Adipose tissue (tissue), 3 donors: ENCODE measurements around the gene FGF1. TPM values are rescaled to one million over a fixed set of nuclear protein-coding genes. Genes with fewer than 3 reads are reported as not detected.

Experiments used
- H3K27ac ChIP-seq: one replicate; pipeline ENCODE4 v1.5.1; 2013; ENCODE audit warnings: low read depth, low read length
- WGBS, 3 donors: extraction: QIAGEN DNeasy Blood & Tissue Kit; methylation state at CpG; one replicate each; pipeline ENCODE4 v1.1.7; 2013; 5-methylcytosine and 5-hydroxymethylcytosine counted together
- polyA plus RNA-seq, 3 donors: library from polyadenylated mRNA; stranded (reverse); fragments of 200-250 nt; gene quantifications; one replicate each; pipeline ENCODE4 v1.2.3, GENCODE V29; 2013
- donor health status: healthy with polysubstance abuse.
- donor health status: Bipolar disorder and iron deficiency.
- donor health status: healthy.

Gene FGF1
- polyA plus RNA-seq, 3 donors = 0.75 to 2.5 (median 2.4) TPM

GRCh38 chr5:142630927-142631539 is 54.9 kb downstream of the FGF1 start:
- no peak overlapping the region for H3K27ac ChIP-seq
- WGBS, 3 donors = 76 to 80% (median 80%) methylated on average over 7 of the region's 7 CpGs

GRCh38 chr5:142627383-142628217 is 58.3 kb downstream of the FGF1 start:
- no peak overlapping the region for H3K27ac ChIP-seq
- WGBS, 3 donors = 82 to 90% (median 87%) methylated on average over 5 of the region's 5 CpGs

GRCh38 chr5:142626786-142627185 is 59.1 kb downstream of the FGF1 start:
- WGBS, 3 donors = 77 to 84% (median 81%) methylated on average over 2 of the region's 2 CpGs
- H3K27ac ChIP-seq = no peak overlapping the region

DNA sequence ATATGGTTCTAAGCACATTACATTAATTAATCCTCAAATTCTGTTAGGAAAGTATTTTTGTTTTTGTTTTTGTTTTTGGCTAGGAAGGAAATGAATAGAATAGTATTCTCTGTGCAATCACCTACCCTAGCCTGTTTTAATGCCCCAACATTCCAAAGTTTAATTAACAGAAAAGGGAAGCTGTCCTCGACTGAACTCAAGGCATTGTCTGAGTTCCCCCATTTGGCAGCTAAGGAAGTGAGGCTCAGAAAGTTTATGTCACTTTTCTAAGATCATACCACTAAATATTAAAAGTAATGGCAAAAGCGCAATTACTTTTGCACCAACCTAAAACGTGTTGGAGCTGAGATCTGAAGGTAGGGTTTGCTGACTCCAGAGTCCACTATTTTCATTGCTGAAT is 59.8 kb downstream of the FGF1 start:
- WGBS, 3 donors = 30 to 47% (median 34%) methylated on average over 3 of the region's 3 CpGs
- H3K27ac ChIP-seq = no peak overlapping the region

GRCh38 chr5:142621227-142621626 is 64.7 kb downstream of the FGF1 start:
- no peak overlapping the region for H3K27ac ChIP-seq

DNA sequence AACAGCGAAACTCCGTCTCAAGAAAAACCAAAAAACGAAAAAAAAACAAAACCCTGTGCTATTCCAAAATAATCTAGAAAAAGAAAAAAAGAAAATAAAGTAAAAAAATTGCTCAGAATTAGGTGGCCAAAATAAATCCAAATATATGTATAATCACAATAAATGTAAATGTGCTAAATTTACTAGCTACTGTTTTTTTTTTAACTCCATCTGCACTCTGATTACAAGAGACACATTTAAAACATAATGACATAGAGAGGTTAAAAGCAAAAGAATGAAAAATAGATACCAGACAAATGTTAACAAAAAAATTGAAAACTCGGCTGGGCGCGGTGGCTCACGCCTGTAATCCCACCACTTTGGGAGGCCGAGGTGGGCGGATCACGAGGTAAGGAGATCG is 66.1 kb downstream of the FGF1 start:
- H3K27ac ChIP-seq = no peak overlapping the region
- 89 to 93% (median 89%) methylated on average over 11 of the region's 11 CpGs for WGBS, 3 donors

More at GRCh38 chr5:142621227-142621626, 64.7 kb downstream of the FGF1 start:
- WGBS, 3 donors = 74 to 81% (median 80%) methylated on average over 3 of the region's 3 CpGs

DNA sequence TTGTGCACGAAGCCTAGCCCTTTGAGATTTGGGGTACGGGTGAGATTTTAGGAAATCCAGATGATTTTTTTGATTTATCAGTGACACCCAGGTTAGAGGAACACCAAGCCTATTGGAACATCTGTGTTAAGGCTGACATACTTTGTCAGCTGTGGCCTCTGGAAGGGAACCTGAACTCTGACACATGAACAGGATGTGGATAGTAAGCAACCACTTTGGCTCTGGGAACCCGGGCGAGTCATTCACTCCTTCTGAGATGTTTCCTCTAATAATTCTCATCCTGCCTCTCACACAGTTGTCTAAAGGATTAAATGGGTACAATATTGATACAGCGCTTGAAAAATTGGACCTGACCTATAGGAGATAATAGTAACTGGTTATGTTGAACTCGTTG is 67.8 kb downstream of the FGF1 start:
- H3K27ac ChIP-seq = no peak overlapping the region
- 61 to 72% (median 62%) methylated on average over 6 of the region's 6 CpGs for WGBS, 3 donors

DNA sequence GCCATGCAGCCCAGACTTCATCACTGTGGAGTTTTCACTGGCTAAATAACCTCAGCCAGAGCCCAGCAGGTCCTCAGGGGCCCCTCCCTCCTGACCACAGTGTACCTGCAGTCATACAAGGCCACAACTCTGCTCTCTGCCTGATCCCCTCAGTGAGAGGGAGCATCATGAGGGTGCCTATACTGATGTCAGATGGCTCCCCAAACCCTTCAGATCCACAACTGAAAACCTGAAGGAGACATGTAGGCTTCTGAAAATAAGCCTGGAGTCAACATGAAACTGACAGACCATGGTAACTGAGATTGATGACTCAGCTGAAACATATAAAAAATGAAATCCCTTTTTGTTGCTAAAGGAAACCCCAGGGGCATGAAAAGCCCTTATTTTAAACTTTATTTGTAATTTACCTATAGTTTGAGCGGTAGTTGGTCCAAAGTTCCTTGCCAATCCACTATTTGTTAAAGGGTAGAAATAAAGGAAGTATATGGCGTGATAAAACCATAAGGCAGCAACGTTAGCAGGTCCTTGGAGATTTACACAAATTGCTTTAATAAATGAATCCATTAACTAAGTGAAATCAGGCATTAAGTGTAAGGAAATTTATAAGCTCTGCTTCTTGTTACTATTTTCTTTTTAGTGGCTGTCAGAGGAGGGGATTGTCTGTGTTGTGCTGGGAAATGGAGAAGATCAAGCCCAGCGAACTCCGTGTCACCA is 68.3 kb downstream of the FGF1 start:
- 80 to 86% (median 82%) methylated on average over 5 of the region's 5 CpGs for WGBS, 3 donors
- H3K27ac ChIP-seq = no peak overlapping the region

- 82 to 95% (median 86%) methylated on average over 2 of the region's 2 CpGs for WGBS, 3 donors
- H3K27ac ChIP-seq = no peak overlapping the region
These were observed 69.9 kb downstream of the FGF1 start for GRCh38 chr5:142615948-142616347.

DNA sequence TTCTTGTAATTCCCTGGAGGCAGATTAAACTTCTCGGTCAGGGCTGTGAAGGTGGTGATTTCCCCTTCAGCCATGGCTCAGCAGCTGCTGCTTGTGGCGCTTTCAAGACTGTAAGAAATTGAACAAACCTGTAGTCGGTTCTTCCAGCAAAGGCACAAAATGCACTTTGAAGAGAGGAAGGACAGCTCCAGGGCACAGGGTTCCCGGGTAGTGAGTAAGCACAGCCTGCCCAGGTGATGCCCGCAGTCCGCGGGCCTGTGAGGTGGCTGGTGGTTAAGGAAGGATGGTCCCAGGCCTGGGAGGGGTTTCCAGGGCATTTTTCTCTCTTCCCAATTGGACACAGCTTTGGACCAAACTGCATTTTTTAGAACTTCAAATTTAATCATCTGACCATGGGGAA is 71.8 kb downstream of the FGF1 start:
- WGBS, 3 donors = 83 to 92% (median 87%) methylated on average over 7 of the region's 7 CpGs
- no peak overlapping the region for H3K27ac ChIP-seq

DNA sequence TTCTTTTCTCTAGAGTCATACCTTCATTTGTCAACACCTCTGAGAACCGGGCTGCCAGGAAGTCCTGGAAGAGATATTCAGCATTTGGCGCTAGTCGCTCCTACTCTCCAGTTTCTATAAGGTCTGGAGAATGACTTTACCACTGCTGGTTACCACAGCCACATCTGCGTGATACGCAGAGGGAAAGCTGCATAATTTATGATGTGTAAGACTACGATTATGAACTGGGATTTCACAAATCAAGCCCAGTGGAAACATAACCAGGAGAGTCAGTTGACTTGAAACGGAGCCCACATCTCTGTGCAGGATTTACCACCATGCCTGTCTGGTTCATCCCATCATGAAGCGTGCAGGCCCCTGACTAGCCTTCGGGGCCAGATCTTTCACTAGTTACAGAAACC is 72.6 kb downstream of the FGF1 start:
- WGBS, 3 donors = 65 to 70% (median 69%) methylated on average over 9 of the region's 9 CpGs
- no peak overlapping the region for H3K27ac ChIP-seq

- H3K27ac ChIP-seq = no peak overlapping the region
- WGBS, 3 donors = 53 to 69% (median 61%) methylated on average over 8 of the region's 8 CpGs
These were observed 73.2 kb downstream of the FGF1 start for GRCh38 chr5:142612494-142613270.

GRCh38 chr5:142611154-142611553 is 74.7 kb downstream of the FGF1 start:
- no peak overlapping the region for H3K27ac ChIP-seq
- 35 to 39% (median 37%) methylated on average over 8 of the region's 8 CpGs for WGBS, 3 donors

DNA sequence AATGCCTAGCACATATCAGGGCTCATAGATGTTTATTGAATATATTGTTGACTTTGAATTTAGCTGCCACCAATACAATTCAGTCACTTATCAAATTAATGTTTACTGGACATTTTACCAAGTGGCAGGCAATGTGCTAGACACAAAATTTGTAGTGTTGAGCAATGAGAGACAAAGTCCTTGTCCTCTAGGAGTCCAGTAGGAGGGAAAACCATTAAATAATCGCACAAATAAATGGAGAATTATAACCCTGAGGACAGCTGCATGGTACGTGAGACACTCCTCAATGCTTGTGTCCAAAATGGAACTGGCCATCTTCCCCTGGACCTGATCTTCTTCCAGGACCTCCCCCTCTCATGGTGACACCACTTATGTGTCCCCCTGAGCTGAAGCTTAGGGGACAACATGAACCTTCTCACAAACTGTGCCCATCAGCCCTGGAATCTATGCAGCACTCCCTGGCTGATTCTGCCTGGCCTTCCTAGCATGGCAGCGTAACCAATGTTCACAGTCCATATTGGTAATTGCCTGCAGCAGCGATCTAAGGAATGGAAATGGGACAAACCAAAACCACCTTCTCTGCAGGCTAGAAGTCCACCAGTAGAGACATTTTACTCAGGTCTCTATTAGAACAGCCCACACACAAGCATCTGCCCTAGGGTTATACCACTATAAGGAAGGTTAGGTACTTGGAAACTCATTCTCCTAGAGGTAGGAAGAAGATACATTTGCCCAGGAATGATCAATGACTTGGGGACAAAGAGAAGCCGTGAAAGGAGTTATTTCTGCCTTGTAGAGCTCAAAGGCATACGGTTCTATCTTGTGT is 75.5 kb downstream of the FGF1 start:
- WGBS, 3 donors = 58 to 78% (median 75%) methylated on average over 6 of the region's 6 CpGs
- no peak overlapping the region for H3K27ac ChIP-seq

DNA sequence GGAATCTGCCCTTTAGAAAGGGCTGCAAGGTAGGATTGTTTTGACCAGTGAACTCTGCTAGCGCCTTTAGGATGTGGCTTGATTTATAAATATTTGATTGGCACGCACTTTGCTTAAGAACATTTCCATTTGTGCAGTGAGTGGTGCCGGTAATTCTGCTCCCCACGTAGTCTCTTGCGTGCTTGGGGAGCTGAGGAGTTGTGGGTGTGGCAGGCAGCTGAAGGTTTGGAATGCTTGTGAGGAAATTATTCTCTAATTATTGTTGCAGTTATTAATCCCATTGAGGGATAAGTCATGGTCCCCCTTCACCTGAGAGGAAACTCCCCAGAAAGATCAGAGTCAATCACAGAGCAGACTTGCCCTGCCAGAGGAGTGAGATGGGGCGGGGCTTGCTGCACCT is 76.7 kb downstream of the FGF1 start:
- no peak overlapping the region for H3K27ac ChIP-seq
- WGBS, 3 donors = 72 to 79% (median 72%) methylated on average over 6 of the region's 6 CpGs

DNA sequence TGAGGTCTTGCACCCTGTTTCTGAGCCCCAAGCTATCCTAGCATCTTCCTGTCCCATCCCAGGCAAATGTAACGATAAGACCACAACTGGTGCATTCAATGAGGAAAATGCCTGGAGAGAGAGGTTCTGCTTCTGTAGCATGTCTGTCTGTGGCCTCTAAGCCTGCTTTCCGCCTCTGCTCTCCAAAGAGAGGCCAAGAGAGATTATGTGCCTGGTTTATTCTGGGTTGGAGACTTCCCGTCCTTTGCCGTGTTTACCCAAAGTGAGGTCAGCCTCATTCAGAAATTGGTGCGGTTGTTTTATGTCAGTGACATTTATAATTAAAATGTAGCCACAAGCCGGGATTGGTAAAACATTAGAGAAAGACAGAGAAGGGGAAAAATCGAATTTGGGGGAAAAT is 77.8 kb downstream of the FGF1 start:
- no peak overlapping the region for H3K27ac ChIP-seq
- 48 to 89% (median 80%) methylated on average over 7 of the region's 7 CpGs for WGBS, 3 donors

DNA sequence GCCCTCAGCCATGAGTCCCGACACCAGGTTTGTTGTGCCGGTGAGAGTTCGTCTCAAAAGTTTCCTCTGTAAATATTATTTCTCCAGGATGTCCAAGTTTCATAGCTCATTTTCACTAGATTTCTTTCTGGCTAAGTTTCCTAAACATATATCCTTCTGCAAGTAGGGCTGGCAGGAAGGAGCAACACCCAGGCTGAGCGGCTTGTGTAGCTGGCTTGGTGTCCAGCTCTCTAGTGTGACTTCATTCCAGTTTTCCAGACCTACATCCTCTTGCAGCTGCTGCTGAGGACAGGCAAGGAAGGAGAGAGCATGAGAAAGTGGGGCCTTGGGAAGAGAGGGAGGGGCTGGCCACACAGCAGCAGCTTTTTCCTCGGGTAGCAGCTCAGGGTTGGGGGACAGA is 80.3 kb downstream of the FGF1 start:
- no peak overlapping the region for H3K27ac ChIP-seq
- 64 to 75% (median 72%) methylated on average over 5 of the region's 5 CpGs for WGBS, 3 donors

DNA sequence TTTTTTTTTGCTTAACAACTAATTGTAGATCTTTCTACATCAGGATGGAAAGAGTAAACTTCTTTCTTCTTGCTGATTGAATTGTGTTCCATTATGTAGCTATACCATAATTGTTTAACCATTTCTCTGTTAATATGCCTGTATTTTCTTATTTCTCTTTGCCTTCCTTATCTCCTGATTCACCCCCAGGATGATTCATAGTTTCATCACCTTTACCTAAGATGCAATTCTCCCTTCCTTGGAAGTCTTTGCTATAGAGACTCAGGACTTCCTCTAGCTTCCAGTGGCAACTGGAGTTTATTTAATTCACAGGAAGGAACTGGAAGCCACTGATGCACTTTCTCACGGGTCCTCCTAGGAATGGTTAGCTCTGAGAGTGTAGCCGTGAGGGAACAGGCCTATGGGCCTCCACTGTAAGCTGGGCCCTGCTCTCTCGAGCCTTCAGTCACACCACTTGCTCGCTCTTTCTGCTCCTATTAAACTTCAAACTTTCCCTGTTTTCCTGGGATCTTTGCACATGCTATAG is 83.1 kb downstream of the FGF1 start:
- H3K27ac ChIP-seq = no peak overlapping the region
- 71 to 73% (median 71%) methylated on average over 4 of the region's 4 CpGs for WGBS, 3 donors
